8988T (cell line): ENCODE data around the gene PHACTR2.
"Not testable (repeated sequence)": the region's sequence is repeated elsewhere in the genome, so short reads cannot be mapped to it uniquely, and the experiment has no call there.

ENCODE experiments used
- DNase-seq: peaks from one replicate; pipeline ENCODE4 v3.0.0; 2011

PHACTR2 gene

GRCh38 chr6:143873600-143873999 lies 195.8 kb downstream of the PHACTR2 start:
- not testable (repeated sequence) for DNase-seq

GRCh38 chr6:143874503-143874902 lies 196.7 kb downstream of the PHACTR2 start:
- not testable (repeated sequence) for DNase-seq

- DNase-seq = no peak
These were observed 200.0 kb downstream of the PHACTR2 start for GRCh38 chr6:143877584-143878271.

- no peak for DNase-seq
These were observed 200.6 kb downstream of the PHACTR2 start for GRCh38 chr6:143878272-143878760.

- no peak for DNase-seq
These were observed 202.6 kb downstream of the PHACTR2 start for GRCh38 chr6:143880412-143880811.
